ENCODE data around the gene LTBP2.

The LTBP2 gene

GRCh38 chr14:74589291-74589879 lies 22.7 kb downstream of the LTBP2 start:
- no peak for DNase-seq (ENCODE audit: low read depth)

GRCh38 chr14:74587363-74587707 lies 24.7 kb downstream of the LTBP2 start:
- DNase-seq (ENCODE audit: low read depth) = no peak

- DNase-seq (ENCODE audit: low read depth) = no peak
Observed at GRCh38 chr14:74586681-74587362, 25.2 kb downstream of the LTBP2 start.

- DNase-seq (ENCODE audit: low read depth) = no peak
Observed at GRCh38 chr14:74585406-74586335, 26.4 kb downstream of the LTBP2 start.

- DNase-seq (ENCODE audit: low read depth) = no peak
Observed at GRCh38 chr14:74584951-74585350, 27.1 kb downstream of the LTBP2 start.

GRCh38 chr14:74583689-74584434 lies 28.2 kb downstream of the LTBP2 start:
- peak; percentile 77 for DNase-seq (ENCODE audit: low read depth)

GRCh38 chr14:74582910-74583581 lies 29.0 kb downstream of the LTBP2 start:
- no peak for DNase-seq (ENCODE audit: low read depth)

GRCh38 chr14:74580275-74580672 lies 31.8 kb downstream of the LTBP2 start:
- no peak for DNase-seq (ENCODE audit: low read depth)

GRCh38 chr14:74579447-74580274 lies 32.4 kb downstream of the LTBP2 start:
- peak; percentile 77 for DNase-seq (ENCODE audit: low read depth)

GRCh38 chr14:74578479-74578878 lies 33.6 kb downstream of the LTBP2 start:
- DNase-seq (ENCODE audit: low read depth) = no peak

GRCh38 chr14:74577948-74578275 lies 34.1 kb downstream of the LTBP2 start:
- no peak for DNase-seq (ENCODE audit: low read depth)

- DNase-seq (ENCODE audit: low read depth) = no peak
Observed at GRCh38 chr14:74577247-74577947, 34.6 kb downstream of the LTBP2 start.

- no peak for DNase-seq (ENCODE audit: low read depth)
Observed at GRCh38 chr14:74575936-74576335, 36.1 kb downstream of the LTBP2 start.

- DNase-seq (ENCODE audit: low read depth) = no peak
Observed at GRCh38 chr14:74575507-74575906, 36.5 kb downstream of the LTBP2 start.

- DNase-seq (ENCODE audit: low read depth) = no peak
Observed at GRCh38 chr14:74574706-74575105, 37.3 kb downstream of the LTBP2 start.

- no peak for DNase-seq (ENCODE audit: low read depth)
Observed at GRCh38 chr14:74574090-74574433, 38.0 kb downstream of the LTBP2 start.

GRCh38 chr14:74573421-74574089 lies 38.5 kb downstream of the LTBP2 start:
- DNase-seq (ENCODE audit: low read depth) = no peak

GRCh38 chr14:74572726-74573301 lies 39.2 kb downstream of the LTBP2 start:
- no peak for DNase-seq (ENCODE audit: low read depth)

- peak; percentile 99 for DNase-seq (ENCODE audit: low read depth)
Observed at GRCh38 chr14:74571901-74572725, 39.9 kb downstream of the LTBP2 start.
